LNCaP clone FGC (cell line): ENCODE measurements around the gene HMGA1.
"Not testable (repeated sequence)": the region's sequence is repeated elsewhere in the genome, so short reads cannot be mapped to it uniquely, and the experiment has no call there.

Experiments
- DNase-seq: peaks from one replicate; pipeline ENCODE4 v3.0.0-alpha.2; 2011; ENCODE audit warnings: low read depth
- H3K4me3 ChIP-seq: 2 replicates; pipeline ENCODE4 v1.5.1; 2011; ENCODE audit warnings: mild to moderate bottlenecking, low read depth, low read length, control low read depth
- CTCF ChIP-seq: IDR thresholded peaks from 2 replicates; pipeline ENCODE4 v1.5.1; 2012; ENCODE audit warnings: mild to moderate bottlenecking; ENCODE audit not compliant: control insufficient read depth, insufficient read depth; ENCODE audit errors: extremely low read depth

Gene HMGA1

DNA sequence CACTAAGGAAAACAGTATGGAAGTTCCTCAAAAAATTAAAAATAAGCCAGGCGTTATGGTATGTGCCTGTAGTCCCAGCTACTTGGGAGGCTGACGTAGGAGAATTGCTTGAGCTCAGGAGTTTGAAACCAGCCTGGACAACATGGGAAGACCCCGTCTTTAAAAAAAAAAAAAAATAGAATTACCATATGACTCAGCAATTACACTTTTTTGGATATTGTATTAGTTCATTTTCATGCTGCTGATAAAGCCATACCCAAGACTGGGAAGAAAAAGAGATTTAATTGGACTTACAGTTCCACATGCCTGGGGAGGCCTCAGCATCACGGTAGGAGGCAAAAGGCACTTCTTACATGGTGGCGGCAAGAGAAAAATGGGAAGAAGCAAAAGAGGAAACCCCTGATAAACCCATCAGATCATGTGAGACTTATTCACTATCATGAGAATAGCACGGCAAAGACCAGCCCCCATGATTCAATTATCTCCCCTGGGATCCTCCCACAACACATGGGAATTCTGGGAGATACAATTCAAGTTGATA lies 22.9 kb downstream of the HMGA1 start:
- no peak for TF ChIP-seq CTCF
- no peak overlapping the region for H3K4me3 ChIP-seq
- no peak for DNase-seq

DNA sequence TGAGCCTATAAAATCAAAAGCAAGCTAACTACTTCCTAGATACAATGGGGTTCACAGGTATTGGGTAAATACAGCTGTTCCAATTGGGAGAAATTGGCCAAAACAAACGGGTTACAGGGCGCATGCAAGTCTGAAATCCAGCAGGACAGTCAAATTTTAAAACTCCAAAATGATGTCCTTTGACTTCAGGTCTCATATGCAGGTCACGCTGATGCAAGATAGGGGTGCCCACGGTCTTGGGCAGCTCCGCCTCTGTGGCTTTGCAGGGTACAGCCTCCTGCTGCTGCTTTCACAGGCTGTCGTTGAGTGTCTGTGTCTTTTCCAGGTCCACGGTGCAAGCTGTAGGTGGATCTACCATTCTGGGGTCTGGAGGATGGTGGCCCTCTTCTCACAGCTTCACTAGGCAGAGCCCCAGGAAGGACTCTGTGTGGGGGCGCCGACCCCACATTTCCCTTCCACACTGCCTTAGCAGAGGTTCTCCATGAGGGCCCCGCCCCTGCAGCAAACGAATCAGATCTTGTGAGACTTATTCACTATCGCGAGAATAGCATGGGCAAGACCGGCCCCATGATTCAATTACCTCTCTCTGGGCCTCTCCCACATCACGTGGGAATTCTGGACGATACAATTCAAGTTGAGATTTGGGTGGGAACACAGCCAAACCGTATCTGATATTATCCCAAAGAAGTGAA lies 24.0 kb downstream of the HMGA1 start:
- no peak for TF ChIP-seq CTCF
- no peak overlapping the region for H3K4me3 ChIP-seq
- no peak for DNase-seq

DNA sequence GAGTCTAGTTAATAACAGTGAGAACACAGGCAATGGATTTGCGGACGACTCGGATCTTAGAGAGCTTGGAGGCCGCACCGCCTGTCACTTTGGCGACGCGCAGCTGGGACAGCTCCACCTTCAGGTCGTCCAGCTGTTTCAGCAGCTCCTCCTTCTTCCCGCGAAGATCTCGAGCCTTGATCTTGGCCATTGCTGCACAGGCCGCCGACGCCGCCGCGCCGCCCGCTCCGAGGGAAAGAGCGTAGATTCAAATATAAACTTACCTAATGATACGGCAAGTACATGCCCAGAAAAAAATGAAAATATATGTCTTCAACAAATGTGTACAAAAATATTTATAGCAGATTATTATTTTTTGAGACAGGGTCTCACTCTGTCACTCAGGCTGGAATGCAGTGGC lies 26.8 kb downstream of the HMGA1 start:
- DNase-seq, H3K4me3 ChIP-seq: not testable (repeated sequence)

- TF ChIP-seq CTCF: no peak
- no peak overlapping the region for H3K4me3 ChIP-seq
- DNase-seq: no peak
These were observed 31.1 kb downstream of the HMGA1 start for GRCh38 chr6:34267746-34268145.

- not testable (repeated sequence) for H3K4me3 ChIP-seq, DNase-seq
These were observed 32.5 kb downstream of the HMGA1 start for GRCh38 chr6:34269132-34269531.

DNA sequence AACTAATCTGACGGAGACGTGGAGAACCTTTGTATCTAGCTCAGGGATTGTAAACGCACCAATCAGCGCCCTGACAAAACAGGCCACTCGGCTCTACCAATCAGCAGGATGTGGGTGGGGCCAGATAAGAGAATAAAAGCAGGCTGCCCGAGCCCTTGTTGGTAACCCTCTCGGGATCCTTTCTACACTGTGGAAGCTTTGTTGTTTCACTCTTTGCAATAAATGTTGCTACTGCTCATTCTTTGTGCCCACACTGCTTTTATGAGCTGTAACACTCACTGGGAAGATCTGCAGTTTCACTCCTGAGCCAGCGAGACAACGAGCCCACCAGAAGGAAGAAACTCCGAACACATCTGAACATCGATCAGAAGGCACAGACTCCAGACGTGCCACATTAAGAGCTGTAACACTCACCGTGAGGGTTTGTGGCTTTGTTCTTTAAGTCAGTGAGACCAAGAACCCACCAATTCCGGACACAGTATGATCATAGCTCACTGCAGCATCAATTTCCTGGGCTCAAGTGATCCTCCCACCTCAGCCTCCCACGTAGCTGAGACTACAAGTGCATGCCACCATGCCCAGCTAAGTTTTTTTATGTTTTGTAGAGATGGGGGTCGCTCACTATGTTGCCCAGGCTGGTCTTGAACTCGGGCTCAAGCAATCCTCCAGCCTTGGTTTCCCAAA lies 33.1 kb downstream of the HMGA1 start:
- not testable (repeated sequence) for H3K4me3 ChIP-seq, DNase-seq

- TF ChIP-seq CTCF: no peak
- H3K4me3 ChIP-seq: no peak overlapping the region
- DNase-seq: no peak
These were observed 35.6 kb downstream of the HMGA1 start for GRCh38 chr6:34272013-34272926.

- no peak overlapping the region for H3K4me3 ChIP-seq
- DNase-seq: no peak
- no peak for TF ChIP-seq CTCF
These were observed 36.7 kb downstream of the HMGA1 start for GRCh38 chr6:34273242-34273805.
